Measurements from ENCODE around the gene SIK3. TPM values are rescaled to one million over a fixed set of nuclear protein-coding genes. Genes with fewer than 3 reads are reported as not detected.

Gene SIK3
- total RNA-seq, 1 experiment from 2014 or later, result 17.4 TPM

DNA sequence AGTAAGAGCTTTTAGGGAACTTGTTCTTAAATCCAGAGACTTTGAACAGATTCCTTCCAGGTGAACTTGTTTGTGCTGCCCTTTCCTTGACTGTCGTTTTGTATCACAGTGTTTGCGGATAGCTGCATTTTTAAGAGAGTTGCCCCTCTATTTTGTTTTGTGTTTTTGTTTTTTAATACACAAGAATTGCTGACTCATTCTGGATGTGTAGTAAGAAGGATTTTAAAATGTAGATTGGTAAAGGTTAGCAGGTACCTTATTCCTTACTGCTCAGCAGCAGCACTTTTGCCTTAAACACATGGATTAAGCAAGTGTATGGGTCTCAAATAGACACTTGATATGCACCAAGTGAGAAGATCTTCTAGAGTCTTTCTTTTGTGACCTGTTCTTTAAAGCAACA is 297.6 kb downstream of the SIK3 start:
- no peak for DNase-seq
- Mint-ChIP-seq H3K36me3 (ENCODE audit: insufficient read depth, unreplicated experiment) (no peaks in the 10 kb centered on the region), H3K27ac (ENCODE audit: unreplicated experiment) (no peak overlapping the region), H3K4me3 (ENCODE audit: low read depth, unreplicated experiment) (no peak overlapping the region), H3K4me1 (ENCODE audit: low read depth, unreplicated experiment) (no peaks in the 10 kb centered on the region), H3K9me3 (ENCODE audit: low read depth, unreplicated experiment) (no peaks in the 10 kb centered on the region), H3K27me3 (ENCODE audit: unreplicated experiment) (peaks cover 13% of the 10 kb centered on the region)
- CTCF ChIA-PET, result no interaction called here
- no TSS peak for BruUV-seq (replicated peaks)
- TF ChIP-seq, protein P1, sequence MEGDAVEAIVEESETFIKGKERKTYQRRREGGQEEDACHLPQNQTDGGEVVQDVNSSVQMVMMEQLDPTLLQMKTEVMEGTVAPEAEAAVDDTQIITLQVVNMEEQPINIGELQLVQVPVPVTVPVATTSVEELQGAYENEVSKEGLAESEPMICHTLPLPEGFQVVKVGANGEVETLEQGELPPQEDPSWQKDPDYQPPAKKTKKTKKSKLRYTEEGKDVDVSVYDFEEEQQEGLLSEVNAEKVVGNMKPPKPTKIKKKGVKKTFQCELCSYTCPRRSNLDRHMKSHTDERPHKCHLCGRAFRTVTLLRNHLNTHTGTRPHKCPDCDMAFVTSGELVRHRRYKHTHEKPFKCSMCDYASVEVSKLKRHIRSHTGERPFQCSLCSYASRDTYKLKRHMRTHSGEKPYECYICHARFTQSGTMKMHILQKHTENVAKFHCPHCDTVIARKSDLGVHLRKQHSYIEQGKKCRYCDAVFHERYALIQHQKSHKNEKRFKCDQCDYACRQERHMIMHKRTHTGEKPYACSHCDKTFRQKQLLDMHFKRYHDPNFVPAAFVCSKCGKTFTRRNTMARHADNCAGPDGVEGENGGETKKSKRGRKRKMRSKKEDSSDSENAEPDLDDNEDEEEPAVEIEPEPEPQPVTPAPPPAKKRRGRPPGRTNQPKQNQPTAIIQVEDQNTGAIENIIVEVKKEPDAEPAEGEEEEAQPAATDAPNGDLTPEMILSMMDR (IDR thresholded peaks at IDR 0.05; ENCODE audit: unreplicated experiment), result no peak
- intact Hi-C loops (cut with micrococcal nuclease; ENCODE audit: unreplicated experiment), result no loop called here

GRCh38 chr11:116798368-116798767 is 299.9 kb downstream of the SIK3 start:
- H3K27me3 Mint-ChIP-seq (ENCODE audit: unreplicated experiment), result peaks cover 12% of the 10 kb centered on the region
- no peaks in the 10 kb centered on the region for H3K9me3 Mint-ChIP-seq (ENCODE audit: low read depth, unreplicated experiment)

DNA sequence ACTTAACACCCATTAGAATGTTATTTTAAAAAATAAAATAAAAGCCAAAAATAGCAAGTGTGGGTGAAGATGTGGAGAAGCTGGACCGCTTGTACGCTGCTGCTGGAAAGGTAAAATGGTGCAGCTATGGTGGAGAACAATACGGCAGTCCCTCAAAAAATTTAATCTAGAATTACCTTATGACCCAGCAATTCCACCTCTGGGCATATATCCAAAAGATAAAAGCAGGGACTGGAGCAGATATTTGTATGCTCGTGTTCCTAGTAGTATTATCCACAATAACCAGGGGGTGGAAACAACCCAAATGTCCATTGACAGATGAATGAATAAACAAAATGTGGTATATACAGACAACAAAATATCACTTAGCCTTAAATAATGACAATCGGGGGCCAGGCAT is 300.4 kb downstream of the SIK3 start:
- intact Hi-C loops (cut with micrococcal nuclease; ENCODE audit: unreplicated experiment), result no loop called here
- H3K27ac Mint-ChIP-seq (ENCODE audit: unreplicated experiment), result no peak overlapping the region
- TF ChIP-seq, protein P1 (IDR thresholded peaks at IDR 0.05; ENCODE audit: unreplicated experiment), result no peak
- no TSS peak for BruUV-seq (replicated peaks)
- CTCF ChIA-PET, result no interaction called here
- no peaks in the 10 kb centered on the region for H3K36me3 Mint-ChIP-seq (ENCODE audit: insufficient read depth, unreplicated experiment)
- DNase-seq, result no peak
- no peaks in the 10 kb centered on the region for H3K4me1 Mint-ChIP-seq (ENCODE audit: low read depth, unreplicated experiment)
- H3K4me3 Mint-ChIP-seq (ENCODE audit: low read depth, unreplicated experiment), result no peak overlapping the region
- peaks cover 6% of the 10 kb centered on the region for H3K27me3 Mint-ChIP-seq (ENCODE audit: unreplicated experiment)
- H3K9me3 Mint-ChIP-seq (ENCODE audit: low read depth, unreplicated experiment), result no peaks in the 10 kb centered on the region

More at GRCh38 chr11:116798368-116798767, 299.9 kb downstream of the SIK3 start:
- no peaks in the 10 kb centered on the region for H3K4me1 Mint-ChIP-seq (ENCODE audit: low read depth, unreplicated experiment)
- DNase-seq, result no peak
- TF ChIP-seq, protein P1 (IDR thresholded peaks at IDR 0.05; ENCODE audit: unreplicated experiment), result no peak
- BruUV-seq (replicated peaks), result no TSS peak
- H3K4me3 Mint-ChIP-seq (ENCODE audit: low read depth, unreplicated experiment), result no peak overlapping the region
- intact Hi-C loops (cut with micrococcal nuclease; ENCODE audit: unreplicated experiment), result no loop called here
- CTCF ChIA-PET, result no interaction called here
- H3K27ac Mint-ChIP-seq (ENCODE audit: unreplicated experiment), result no peak overlapping the region
- H3K36me3 Mint-ChIP-seq (ENCODE audit: insufficient read depth, unreplicated experiment), result no peaks in the 10 kb centered on the region

DNA sequence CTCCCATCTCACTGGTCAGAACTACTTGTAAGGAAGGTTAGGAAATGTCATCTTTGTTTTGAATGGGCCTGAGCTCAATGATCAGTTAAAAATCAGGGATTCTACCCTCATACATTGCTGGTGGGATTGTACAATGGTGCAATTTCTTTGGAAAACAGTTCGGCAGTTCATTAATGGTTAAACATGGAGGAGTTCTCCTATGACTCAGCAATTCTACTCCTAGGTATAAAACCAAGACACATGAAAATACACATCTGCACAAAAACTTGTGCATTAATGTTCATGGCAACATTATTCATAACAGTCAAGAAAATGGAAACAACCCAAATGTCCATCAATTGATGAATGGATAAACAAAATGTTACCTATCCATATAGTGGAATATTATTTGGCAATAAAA is 301.7 kb downstream of the SIK3 start:
- Mint-ChIP-seq H3K9me3 (ENCODE audit: low read depth, unreplicated experiment) (no peaks in the 10 kb centered on the region), H3K4me1 (ENCODE audit: low read depth, unreplicated experiment) (no peaks in the 10 kb centered on the region), H3K4me3 (ENCODE audit: low read depth, unreplicated experiment) (no peak overlapping the region), H3K36me3 (ENCODE audit: insufficient read depth, unreplicated experiment) (no peaks in the 10 kb centered on the region), H3K27ac (ENCODE audit: unreplicated experiment) (no peak overlapping the region), H3K27me3 (ENCODE audit: unreplicated experiment) (no peaks in the 10 kb centered on the region)
- DNase-seq, result no peak
- intact Hi-C loops (cut with micrococcal nuclease; ENCODE audit: unreplicated experiment), result no loop called here
- no TSS peak for BruUV-seq (replicated peaks)
- CTCF ChIA-PET, result no interaction called here
- TF ChIP-seq, protein P1 (IDR thresholded peaks at IDR 0.05; ENCODE audit: unreplicated experiment), result no peak
